ENCODE data around the gene MYL7.
"Not testable (repeated sequence)": the region's sequence is repeated elsewhere in the genome, so short reads cannot be mapped to it uniquely, and the experiment has no call there.

Gene MYL7

DNA sequence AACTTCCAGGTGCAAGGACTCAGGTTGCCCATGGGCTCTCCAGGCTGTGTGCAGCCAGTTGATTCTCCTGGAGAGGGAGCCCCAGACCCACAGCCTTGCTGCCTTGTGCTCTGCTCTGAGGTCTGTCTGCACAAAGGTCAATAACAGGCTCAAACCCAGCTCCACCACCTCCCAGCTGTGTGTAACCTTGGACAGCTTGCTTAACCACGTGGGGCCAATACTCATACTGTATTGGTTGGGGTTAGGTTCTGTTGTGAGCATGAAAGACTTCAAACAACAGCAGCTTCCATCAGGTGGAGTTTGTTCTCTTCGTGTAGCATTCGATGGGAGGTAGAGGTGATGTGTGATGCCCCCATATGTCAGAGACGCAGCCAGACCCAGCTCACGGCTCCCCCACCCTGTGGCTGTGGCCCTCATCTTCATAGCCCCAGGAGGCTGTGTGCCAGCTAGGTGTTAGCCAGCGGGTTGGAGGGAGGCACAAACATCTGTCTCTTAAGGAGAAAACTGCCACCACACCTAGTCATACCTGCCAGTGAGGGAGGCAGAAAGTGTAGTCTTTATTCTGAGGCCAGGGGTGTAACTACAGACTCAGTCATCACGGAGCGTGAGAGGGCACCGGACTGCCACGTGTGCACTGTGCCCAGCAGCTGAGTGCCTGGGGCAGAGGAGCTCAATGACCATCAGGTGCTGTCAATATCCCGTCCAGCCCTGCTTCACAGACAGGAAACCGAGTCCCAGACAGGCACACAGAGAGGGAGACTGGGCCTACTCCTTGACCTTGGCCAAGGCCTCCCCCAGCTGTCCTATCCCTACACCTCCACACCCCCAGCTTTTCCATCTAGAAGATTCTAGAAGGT lies 9.7 kb downstream of the MYL7 start:
- peak; percentile 78 for DNase-seq (ENCODE audit: low read depth)

GRCh38 chr7:44128721-44129582 lies 12.2 kb downstream of the MYL7 start:
- DNase-seq (ENCODE audit: low read depth), result no peak

DNA sequence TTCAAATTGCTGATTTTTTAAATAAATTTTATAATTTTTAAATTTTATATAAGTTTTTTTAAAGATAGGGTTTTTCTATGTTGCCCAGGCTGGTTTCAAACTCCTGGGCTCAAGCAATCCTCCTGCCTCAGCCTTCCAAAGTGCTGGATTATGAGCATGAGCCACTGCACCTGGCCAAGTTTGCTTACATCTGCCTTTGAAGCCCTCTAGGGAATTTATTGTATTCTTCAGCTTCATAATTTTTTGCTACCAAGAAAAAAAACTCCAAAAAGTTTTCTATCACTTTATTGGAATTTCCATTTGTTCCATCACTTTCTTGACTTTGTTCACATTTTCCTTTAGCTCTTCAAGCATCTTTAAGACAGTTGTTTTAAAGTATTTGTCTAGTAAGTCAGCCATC lies 14.0 kb downstream of the MYL7 start:
- DNase-seq (ENCODE audit: low read depth), result no peak

GRCh38 chr7:44126574-44126973 lies 14.6 kb downstream of the MYL7 start:
- not testable (repeated sequence) for DNase-seq (ENCODE audit: low read depth)

GRCh38 chr7:44124822-44125202 lies 16.3 kb downstream of the MYL7 start:
- DNase-seq (ENCODE audit: low read depth), result no peak

GRCh38 chr7:44123190-44124003 lies 17.7 kb downstream of the MYL7 start, which contains the start of gene POLD2:
POLD2 (minus strand) TSS chr7:44123548; CDS start chr7:44122053, 1,495 bp downstream.
- peak; percentile 92 for DNase-seq (ENCODE audit: low read depth)

GRCh38 chr7:44122529-44122928 lies 18.6 kb downstream of the MYL7 start:
- no peak for DNase-seq (ENCODE audit: low read depth)

DNA sequence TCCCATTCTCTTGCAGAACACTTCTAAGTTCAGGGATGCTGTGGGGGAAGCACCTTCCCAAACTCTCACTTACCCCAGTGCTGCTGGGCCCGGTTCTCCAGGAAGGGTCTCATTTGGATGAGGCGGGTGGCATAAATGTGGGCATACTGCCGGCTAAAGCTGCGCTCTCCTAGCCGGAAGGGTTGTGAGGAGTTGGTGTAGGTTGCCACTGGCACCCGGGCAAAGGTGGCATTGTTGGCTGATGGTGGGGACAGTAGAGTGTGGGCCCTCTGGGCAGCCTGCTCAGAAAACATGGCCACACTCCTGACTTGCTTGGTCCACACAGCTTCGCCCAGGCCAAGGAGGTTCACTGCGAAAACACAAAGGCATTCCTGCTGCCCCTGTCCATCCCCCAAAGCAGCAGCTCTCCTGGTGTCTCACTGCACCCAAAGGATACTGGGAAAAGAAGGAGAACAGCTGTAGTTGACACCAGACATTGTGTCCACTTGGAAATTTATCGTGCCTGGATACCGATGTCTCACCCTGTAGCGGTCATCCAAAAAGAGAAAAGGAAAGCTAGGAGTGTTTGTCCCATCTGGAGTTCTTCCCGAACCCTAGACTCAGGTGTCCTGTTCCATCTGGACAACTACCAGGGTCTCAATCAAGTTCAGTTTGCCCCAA lies 19.2 kb downstream of the MYL7 start:
- DNase-seq (ENCODE audit: low read depth), result no peak

- no peak for DNase-seq (ENCODE audit: low read depth)
These were observed 20.7 kb downstream of the MYL7 start for GRCh38 chr7:44120395-44120794.

DNA sequence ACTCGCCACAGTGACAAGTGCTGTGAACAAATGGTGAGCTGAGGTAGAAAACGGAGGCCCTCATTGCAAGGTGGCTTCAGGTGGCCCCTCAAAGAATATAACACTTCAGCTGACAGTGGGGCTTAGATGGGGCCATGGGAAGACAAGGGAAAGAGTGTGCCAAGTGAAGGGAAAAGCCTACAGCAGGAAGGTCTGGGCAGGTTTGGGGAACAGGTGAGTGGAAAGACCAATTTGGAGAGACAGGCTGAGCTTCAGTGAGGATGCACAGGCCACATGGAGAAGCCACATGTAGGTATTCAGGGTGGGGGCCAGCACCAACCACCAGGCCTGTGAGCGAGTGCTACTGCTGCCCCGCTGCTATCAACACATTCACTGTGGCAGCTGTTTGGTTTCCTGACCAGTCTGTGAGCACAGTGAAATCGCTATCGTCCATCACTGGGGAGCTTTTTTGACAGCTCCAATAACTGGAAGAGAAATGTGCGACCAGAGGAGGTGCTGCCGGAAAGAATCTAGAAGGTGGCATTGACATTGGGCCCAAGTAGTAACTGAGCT lies 21.2 kb downstream of the MYL7 start:
- DNase-seq (ENCODE audit: low read depth), result no peak

DNA sequence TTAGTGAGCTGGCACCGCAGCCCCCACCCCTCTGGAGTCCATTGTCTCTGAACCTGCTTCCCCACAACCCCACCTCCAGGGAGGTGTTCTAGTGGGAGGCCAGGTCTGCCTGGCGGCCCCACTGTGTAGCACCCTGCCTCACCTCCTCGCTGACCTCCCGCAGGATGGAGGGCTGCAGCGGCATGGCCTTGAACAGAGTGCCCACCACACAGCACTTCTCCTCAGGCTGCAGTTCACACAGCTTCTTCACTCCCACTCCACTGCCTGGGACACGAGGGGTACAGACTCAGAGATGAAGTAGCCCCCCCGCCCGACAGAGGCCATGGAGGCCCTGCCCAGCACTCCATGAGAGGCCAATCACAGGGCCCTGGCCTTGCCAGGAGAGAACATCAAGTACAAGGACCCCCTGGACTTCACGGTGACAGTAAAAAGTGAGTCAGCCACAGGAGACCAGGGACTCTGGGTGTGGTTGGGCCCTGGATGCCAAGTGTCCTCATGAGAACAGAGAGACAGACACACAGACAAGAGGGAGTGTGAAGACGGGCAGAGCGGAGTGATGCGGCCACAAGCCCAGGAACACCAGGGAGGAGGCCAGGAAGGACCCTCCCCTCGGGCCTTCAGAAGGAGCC lies 23.2 kb downstream of the MYL7 start:
- no peak for DNase-seq (ENCODE audit: low read depth)

DNA sequence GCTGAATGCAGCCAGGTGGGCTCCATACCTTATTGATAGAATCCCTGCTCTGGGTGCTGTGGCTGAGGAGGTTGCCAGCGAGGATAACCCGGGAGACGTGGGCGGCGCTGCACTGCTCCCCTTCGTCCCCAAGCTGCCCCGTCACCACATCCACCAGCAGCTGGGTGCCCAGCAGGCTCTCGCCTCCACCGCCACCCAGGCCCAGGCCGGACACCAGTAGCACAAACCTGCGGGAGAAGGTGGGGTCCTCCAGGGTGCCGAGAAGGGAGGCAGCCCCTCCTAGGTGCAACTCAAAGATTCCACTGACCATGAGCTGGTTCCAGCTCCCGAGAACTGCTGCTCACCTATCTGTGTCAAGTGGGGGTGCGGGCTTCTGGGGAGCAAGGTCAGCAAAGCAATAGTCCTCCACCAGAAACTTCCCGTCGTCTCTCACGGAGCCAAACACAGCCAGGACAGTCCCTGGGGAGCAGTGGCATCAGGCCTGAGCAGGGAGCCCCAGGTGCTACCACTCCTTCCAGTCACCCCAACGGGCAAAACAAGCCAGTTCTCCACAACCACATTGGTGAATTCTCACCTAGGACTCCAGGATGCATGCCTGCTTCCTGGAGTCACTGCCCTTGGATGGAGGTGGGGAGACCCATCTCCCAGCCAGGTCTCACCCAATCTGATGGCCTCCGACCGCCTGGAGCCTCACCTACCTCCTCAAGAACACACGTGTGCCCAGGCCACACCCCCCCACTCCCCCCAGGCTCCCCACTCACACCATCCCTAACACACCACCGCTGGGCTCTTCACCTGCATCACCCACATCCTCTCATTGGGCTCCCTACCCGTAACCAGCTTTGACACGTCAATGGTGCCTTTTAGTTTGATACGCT lies 24.1 kb downstream of the MYL7 start:
- DNase-seq (ENCODE audit: low read depth), result no peak

DNA sequence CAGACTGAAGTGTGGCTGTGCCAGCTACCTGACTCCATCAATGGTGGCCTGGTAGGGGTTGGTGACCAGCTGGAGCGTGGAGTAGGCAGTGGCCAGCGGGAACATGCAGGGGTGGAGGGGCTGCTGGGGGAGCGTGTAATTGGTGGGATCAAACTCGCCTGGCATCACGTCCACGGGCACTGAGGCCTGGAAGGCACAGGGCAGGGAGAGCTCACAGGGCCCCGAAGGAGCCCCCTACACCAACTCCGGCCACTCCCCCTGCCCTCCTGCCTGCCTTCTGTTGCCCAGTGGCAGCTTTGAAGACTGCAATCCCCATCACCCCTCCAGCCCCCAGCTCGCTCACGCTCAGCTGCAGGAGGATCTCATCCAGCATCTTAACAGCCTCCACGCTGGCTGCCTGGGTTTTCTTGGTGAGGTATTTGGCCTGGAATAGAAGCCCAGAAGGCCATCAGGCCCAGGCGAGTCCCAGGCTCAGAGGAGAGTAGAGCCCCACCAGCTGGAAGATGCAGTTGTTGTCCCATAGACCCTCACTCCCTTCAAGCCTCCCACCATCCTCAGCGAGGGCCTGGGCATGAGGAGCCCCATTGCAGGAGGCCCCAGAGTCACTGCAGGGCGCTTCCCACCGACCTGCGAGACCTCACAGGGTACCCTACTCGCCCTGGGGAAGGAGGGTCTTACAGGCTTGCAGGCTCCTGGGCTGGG lies 24.9 kb downstream of the MYL7 start:
- no peak for DNase-seq (ENCODE audit: low read depth)

GRCh38 chr7:44114586-44115310 lies 26.4 kb downstream of the MYL7 start:
- no peak for DNase-seq (ENCODE audit: low read depth)

GRCh38 chr7:44113764-44114354 lies 27.3 kb downstream of the MYL7 start:
- no peak for DNase-seq (ENCODE audit: low read depth)

DNA sequence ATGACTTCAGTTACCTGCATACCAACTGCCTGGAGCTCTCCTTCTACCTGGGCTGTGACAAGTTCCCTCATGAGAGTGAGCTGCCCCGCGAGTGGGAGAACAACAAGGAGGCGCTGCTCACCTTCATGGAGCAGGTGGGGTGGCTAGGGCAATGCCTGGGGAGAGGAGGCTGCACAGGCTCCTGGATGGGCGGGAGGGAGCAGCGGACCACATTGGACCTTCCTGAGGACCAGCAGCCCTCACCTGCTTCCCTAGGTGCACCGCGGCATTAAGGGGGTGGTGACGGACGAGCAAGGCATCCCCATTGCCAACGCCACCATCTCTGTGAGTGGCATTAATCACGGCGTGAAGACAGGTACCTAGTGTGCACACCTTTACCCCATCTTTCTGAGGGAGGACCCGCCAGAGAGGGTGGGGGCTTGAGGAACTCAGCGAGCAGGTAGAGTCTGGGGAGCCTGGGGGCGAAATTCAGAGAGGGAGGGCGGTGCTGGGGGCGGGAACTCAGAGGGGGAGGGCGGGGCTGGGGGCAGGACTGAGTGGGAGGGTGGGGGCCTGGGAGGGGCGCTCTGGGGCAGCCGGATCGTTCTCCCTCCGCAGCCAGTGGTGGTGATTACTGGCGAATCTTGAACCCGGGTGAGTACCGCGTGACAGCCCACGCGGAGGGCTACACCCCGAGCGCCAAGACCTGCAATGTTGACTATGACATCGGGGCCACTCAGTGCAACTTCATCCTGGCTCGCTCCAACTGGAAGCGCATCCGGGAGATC lies 28.0 kb downstream of the MYL7 start:
- DNase-seq (ENCODE audit: low read depth), result no peak

GRCh38 chr7:44112231-44112996 lies 28.7 kb downstream of the MYL7 start:
- DNase-seq (ENCODE audit: low read depth), result no peak
